ENCODE data around the gene CPS1.
A peak's percentile ranks its signal among the peaks of the same experiment; 100 is the strongest.

Gene CPS1

DNA sequence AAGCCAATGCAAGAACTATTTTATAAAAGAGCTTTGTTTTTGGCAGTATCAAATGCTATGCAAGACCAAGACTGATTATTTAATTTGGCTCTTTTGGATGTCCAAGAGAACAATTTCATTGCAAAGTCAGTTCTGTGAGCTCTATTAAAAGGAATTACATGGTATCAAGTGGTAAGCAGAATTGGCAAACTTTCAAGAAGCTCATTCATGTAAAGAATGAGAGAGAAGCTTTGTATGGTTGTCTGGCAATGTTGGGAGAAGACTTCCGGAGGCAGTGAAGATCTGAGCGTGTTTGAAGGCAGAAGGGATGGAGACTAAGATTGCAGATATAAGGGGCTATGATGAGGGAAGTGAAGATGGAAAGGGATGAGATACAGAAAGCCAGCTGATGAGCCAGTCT is 49.6 kb downstream of the CPS1 start:
- DNase-seq (ENCODE audit: insufficient read length, low spot score) (no peak), FAIRE-seq (no peak)
- no peak for TF ChIP-seq POLR2A (IDR thresholded peaks at IDR 0.05; ENCODE audit: low read depth, low read length)

DNA sequence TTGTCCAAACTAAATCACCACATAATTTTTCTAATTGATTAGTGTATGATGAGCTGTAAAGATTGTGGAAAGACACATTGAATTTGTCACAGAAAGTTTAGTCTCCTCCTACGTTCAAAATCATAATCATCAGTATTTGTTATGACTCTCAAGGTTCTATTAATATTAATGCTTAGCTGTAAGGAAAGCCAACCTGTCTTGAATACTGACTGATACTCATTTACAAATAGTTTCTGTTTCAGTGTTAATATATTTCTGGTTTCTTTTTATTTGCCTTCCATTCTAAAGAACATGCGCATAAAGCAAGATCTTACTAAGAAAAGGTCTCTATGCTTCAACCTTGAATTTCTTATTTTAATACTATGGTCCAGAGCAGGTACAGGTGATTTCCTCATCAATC is 55.1 kb downstream of the CPS1 start:
- TF ChIP-seq POLR2A (IDR thresholded peaks at IDR 0.05; ENCODE audit: low read depth, low read length) = no peak
- FAIRE-seq (no peak), DNase-seq (ENCODE audit: insufficient read length, low spot score) (no peak)

DNA sequence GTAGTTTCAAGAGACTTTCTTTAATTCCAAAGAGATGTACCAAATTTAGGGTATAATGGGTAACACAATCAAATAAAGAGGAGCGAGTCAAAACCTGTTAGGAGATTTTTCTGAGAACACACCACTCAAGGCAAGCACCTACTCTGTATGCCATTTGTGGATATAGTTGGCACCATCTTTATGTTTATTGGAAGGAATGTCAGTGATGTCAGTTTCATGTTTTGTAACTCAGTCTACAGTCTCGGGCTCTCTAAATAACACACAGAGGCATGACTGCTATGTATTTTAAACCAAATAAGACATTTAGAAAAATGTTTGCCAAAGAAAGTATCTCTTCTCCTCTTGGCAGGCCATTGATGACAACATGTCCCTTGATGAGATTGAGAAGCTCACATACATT is 59.7 kb downstream of the CPS1 start:
- no peak for TF ChIP-seq POLR2A (IDR thresholded peaks at IDR 0.05; ENCODE audit: low read depth, low read length)
- FAIRE-seq = no peak
- DNase-seq (ENCODE audit: insufficient read length, low spot score) = no peak

DNA sequence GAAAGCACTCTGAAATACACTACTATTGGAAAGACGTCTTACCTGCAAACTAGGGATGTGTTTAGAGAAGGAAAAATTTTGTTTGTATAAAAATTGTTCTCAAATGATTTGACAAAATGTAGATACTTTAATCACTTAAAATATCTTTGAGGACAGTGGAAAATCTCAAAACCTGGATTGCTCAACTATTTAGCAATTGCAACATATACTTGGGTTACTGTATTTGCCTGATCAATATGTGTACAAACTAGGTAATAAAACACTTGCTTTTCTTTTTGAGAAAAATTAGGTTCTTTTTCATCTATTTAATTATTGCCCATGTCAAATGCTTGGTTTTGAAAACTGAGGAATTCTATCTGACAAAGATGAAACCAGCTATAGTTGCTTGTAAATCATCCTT is 60.9 kb downstream of the CPS1 start:
- FAIRE-seq (no peak), DNase-seq (ENCODE audit: insufficient read length, low spot score) (no peak)
- TF ChIP-seq POLR2A (IDR thresholded peaks at IDR 0.05; ENCODE audit: low read depth, low read length) = no peak

DNA sequence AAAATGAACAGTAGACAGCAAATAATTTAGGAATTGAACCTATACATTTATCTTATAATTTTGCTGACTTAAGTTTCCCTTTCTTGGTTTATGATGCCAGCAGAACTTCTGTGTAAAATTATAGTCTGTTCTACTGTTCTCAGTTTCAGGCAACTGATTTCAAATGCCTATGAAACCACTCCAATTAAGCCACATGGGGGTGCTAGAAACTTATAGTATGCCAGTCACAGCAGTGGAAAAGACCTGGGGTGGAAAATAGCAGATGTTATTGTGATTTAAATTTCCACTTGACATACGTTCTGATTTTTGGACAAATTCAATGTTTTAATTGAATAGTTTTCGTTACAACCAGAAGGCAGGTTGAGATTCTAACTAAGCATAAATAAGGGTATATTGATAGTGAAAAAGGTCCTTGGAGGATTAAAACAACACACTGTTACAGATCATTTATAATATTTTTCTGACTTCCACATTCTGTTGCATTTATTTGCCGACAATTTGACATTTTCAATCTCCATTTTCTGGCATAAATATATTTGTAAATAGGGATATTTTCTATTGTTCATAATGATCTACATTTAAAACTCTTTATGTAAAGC is 61.4 kb downstream of the CPS1 start:
- peak; percentile 2 for DNase-seq (ENCODE audit: insufficient read length, low spot score)
- TF ChIP-seq POLR2A (IDR thresholded peaks at IDR 0.05; ENCODE audit: low read depth, low read length) = no peak

DNA sequence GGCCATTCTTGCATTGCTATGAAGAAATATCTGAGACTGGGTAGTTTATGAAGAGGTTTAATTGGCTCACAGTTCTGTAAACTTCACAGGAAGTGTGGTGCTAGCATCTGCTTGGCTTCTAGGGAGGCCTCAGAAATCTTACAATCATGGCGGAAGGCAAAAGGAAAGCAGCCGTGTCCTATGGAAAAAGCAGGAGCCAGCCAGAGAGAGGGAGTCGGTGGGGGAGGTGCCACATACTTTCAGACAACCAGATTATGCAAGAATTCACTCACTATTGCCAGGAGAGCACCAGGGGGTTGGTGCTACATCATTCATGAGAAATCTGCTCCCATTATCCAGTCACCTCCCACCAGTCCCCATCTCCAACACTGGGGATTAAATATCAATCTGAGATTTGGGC is 64.1 kb downstream of the CPS1 start:
- DNase-seq (ENCODE audit: insufficient read length, low spot score) (no peak), FAIRE-seq (no peak)
- TF ChIP-seq POLR2A (IDR thresholded peaks at IDR 0.05; ENCODE audit: low read depth, low read length) = no peak

More for the DNA sequence above, 61.4 kb downstream of the CPS1 start:
- peak; percentile 20 for FAIRE-seq

DNA sequence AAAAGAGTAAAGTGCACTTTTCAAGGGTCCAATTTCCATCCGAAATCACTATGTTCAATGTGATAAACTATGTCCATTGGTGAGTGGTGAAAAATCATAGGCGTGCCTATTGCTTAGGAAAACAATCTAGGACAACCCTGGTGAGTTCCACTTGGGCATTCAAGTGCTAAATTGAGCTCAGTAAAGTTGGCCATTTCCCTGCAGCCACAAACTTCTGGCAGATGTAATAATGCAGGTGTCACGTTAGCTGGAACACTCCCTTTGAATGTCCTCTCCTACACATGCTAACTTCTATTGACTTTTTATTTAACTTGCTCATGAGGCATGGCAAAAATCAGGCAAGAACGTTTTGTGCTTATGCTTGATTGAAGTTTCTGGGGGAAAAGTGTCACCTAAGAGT is 67.1 kb downstream of the CPS1 start:
- FAIRE-seq (no peak), DNase-seq (ENCODE audit: insufficient read length, low spot score) (no peak)
- TF ChIP-seq POLR2A (IDR thresholded peaks at IDR 0.05; ENCODE audit: low read depth, low read length) = no peak

DNA sequence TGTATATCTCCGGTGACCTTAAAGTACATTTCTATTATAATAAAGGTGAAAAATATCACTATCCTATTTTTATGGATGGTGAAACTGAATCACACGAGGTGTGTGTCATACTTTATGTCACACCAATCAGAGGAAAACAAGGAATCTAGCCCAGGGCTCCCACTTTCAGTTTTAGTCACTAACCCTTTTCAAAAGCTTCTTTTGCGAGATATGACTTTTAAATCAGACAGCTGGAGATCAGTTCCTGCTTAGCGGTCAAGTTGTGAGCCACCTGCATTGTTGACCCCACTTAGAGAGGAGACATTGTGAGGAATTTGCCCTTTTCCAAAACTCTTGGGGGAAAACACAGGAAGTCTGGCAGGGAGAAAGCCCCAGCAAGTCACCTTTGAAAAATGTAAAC is 70.5 kb downstream of the CPS1 start:
- FAIRE-seq = no peak
- TF ChIP-seq POLR2A (IDR thresholded peaks at IDR 0.05; ENCODE audit: low read depth, low read length) = no peak
- DNase-seq (ENCODE audit: insufficient read length, low spot score) = peak; percentile 3

DNA sequence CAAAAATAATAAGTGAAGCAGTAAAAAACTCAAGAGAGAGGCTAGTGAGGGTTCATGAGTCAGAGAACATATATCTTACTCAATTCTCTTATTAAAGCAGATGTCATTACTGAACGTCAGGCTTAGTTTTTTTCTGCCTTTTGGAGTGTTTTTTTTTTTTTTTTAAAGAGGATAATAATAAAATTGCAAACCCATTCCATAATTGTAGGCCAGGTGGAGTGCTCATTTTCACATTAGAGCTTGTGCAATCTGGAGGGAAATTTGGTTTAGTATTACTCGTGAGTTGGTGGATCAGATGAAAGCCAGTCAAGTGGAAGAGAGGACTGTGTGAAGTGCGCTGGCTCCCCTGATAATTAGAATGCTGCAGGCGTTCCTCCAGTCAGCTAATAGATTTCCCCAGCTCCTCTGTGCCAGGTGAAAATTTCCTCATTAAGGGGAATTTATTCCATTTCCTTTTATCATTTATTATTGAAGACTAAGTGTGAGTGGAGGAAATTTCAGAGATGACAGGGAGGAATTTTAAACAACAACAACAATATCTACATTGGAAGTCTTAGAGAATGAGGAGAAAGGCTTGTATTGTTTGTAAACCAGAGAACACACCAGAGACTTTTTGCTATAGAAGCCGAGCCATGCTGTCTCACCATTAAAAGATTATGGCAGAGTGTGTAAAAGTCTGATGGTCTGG is 74.6 kb downstream of the CPS1 start:
- no peak for TF ChIP-seq POLR2A (IDR thresholded peaks at IDR 0.05; ENCODE audit: low read depth, low read length)
- FAIRE-seq (no peak), DNase-seq (ENCODE audit: insufficient read length, low spot score) (no peak)

DNA sequence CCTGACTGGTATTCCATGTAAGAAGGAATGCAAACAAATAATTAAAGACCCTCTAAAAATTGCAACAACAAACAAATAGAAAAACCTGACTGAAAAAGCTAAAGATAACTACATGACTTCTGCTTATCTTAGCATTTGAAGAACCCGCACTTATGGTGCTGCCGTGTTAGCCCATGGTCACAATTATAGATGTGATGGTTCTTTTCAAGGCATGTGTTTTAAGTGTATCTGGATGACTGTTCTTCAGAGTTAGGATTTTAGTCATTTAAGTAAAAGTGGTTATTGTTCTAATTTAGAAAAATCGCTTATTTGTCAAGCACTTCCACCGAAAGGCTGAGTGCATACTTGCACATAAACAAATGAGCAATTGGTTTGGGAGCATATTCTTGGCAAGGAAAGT is 77.3 kb downstream of the CPS1 start:
- DNase-seq (ENCODE audit: insufficient read length, low spot score) (no peak), FAIRE-seq (no peak)
- TF ChIP-seq POLR2A (IDR thresholded peaks at IDR 0.05; ENCODE audit: low read depth, low read length) = no peak

DNA sequence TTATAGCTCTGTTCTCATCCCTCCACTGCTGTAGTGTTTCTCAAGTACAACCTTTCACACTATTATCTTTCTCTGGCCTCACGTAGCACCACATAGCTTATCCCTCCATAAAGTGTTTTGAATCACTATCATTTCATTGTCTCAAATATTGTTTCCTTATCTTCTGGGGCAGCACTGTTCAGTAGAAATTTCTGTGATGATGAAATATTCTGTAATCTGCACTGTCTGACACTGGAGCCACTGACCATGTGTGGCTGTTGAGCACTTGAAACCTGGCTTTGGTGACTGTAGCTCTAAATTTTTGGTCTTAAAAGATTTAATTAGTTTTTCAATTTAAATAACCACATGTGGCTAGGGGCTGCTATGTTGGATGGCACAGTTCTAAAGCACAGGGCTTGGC is 78.9 kb downstream of the CPS1 start:
- FAIRE-seq (no peak), DNase-seq (ENCODE audit: insufficient read length, low spot score) (no peak)
- no peak for TF ChIP-seq POLR2A (IDR thresholded peaks at IDR 0.05; ENCODE audit: low read depth, low read length)

DNA sequence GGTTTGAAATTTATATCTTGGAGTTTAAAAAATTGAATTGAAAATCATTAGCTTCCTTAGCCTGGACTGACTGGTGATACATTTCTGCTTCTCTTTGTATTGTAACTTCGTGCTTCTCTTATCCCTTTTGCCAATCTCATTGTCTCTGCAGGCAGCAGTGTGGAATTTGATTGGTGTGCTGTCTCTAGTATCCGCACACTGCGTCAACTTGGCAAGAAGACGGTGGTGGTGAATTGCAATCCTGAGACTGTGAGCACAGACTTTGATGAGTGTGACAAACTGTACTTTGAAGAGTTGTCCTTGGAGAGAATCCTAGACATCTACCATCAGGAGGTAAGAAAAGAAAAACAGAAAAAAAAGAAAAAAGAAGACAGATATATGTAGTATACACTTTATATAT is 85.9 kb downstream of the CPS1 start:
- DNase-seq (ENCODE audit: insufficient read length, low spot score) (no peak), FAIRE-seq (no peak)
- no peak for TF ChIP-seq POLR2A (IDR thresholded peaks at IDR 0.05; ENCODE audit: low read depth, low read length)

DNA sequence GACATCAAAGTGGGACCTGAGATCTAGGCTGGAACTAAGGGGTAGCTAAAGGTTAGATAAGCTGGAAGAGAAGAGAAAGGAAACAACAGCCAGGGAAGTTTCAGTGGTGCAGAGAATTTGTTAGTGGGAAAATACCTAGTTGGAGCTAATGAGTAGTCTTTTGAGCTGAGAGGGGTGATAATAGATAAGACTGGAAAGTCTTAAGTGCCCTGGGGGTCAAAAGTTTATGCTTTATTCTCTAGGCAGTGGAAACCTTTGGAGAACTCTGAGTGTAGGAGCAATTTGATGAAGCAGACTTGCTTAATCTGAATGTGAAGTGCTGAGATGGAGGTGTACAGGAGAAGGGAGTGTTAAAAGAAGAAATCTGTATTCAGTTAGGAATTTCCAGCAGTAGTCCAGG is 90.8 kb downstream of the CPS1 start:
- DNase-seq (ENCODE audit: insufficient read length, low spot score) = no peak
- TF ChIP-seq POLR2A (IDR thresholded peaks at IDR 0.05; ENCODE audit: low read depth, low read length) = no peak
- no peak for FAIRE-seq

DNA sequence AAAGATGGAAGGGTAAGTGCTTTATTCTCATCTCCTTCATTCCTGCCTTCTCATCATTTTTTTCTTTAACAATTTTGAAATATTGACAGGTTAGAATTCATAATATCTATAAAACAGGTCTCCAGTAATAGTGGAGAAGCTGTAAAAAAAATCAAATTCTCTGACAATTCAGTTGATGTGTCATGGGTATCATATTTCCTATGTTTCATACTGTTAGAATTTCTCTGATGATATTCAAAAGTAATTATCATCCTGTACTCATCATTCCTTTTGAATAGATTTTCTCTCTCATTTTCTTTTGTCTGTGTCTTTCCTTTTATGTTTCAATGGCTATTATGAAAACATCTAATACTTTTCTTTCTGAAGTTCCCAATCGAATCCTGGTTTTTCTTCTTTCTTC is 97.7 kb downstream of the CPS1 start:
- FAIRE-seq = no peak
- TF ChIP-seq POLR2A (IDR thresholded peaks at IDR 0.05; ENCODE audit: low read depth, low read length) = no peak

DNA sequence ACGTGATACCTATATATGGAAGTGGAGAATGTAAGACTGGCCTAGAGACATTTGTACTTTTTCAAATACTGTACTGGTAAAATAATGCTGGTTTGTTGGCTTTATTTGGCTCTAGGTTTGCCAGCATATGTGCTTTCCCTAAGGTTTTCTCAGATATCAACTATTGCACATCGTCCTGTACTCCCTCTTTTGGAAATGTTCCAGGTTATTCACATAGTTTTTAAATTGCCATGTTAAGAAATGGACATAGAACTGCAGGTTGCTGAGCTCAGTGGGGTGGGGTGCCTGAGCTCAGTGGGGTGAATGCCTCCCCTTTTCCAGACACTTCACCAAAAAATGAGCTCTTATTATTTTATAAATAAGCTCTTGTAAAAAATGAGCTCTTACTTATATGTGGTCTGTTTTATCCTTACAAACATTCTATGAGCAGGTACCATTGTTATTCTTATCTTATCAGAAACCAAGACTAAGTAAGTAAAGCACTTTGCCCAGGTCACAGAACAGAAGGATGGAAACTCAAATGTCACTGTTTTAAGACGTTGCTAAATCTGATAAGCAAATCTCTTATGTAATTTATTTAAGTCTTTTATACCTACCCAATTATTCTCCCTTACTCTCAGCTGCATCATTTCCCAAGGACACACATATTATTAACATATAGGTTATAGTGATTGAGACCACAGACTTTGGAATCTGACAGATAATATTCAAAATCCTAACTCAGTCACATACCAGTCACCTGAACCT is 99.0 kb downstream of the CPS1 start:
- TF ChIP-seq POLR2A (IDR thresholded peaks at IDR 0.05; ENCODE audit: low read depth, low read length) = no peak
- FAIRE-seq (no peak), DNase-seq (ENCODE audit: insufficient read length, low spot score) (no peak)

More for the DNA sequence above, 97.7 kb downstream of the CPS1 start:
- DNase-seq (ENCODE audit: insufficient read length, low spot score) = no peak

Data from H54 (cell line).